ENCODE measurements around the gene MACROD1.

DNA sequence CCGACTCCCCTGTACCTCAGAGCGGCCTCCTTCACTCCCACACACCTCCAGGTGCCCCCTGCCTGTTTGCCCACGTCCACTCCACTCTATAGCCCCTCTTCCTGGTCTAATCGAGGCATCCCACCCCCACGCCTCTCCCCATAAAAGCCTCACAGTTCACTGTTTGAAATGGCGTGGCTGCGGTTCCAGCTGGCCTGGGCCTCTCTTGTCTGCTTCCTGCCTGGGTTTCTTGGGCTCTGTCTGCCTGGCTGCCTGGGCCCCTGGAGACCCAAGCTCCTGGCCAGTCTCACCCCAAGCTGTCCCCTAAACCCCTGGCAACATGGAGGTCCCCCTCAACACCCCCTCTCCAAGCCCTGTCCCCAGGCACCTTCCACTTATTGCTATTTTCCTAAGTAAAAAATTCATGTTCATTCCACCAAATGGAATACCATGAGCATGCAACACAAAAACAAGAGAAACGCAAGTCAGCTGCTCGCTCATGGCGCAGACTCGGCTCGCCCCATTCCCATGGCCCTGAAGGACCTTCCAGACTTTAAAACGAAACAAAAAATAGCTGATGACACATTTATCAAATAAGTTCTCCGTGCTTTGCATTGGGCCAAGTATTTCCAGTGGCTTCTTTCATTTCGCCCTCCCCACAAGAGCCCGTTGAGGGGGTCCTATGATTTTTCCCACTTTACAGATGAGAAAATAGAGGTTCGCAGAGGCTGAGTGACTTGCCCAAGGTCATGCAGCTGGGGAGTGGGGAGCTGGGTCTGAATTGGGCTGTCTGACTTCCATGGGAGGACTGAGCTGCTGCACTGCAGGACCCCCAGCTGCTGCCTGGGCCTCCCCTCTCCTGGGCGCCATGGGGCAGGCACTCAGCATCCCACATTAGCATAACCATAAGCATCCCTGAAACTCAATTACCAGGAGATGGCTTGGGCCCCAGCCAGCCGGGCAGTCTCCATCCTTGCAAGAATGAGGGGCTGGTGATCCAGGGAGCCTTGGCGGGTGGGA, 141.9 kb downstream of the MACROD1 start:
- no peak for TF ChIP-seq EZH2 (IDR thresholded peaks at IDR 0.05; ENCODE audit: low read length)
- TF ChIP-seq, protein P1, sequence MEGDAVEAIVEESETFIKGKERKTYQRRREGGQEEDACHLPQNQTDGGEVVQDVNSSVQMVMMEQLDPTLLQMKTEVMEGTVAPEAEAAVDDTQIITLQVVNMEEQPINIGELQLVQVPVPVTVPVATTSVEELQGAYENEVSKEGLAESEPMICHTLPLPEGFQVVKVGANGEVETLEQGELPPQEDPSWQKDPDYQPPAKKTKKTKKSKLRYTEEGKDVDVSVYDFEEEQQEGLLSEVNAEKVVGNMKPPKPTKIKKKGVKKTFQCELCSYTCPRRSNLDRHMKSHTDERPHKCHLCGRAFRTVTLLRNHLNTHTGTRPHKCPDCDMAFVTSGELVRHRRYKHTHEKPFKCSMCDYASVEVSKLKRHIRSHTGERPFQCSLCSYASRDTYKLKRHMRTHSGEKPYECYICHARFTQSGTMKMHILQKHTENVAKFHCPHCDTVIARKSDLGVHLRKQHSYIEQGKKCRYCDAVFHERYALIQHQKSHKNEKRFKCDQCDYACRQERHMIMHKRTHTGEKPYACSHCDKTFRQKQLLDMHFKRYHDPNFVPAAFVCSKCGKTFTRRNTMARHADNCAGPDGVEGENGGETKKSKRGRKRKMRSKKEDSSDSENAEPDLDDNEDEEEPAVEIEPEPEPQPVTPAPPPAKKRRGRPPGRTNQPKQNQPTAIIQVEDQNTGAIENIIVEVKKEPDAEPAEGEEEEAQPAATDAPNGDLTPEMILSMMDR (optimal IDR thresholded peaks at IDR 0.05 in 1 of 3, IDR thresholded peaks at IDR 0.05 in 1 of 3, conservative IDR thresholded peaks at IDR 0.05 in 1 of 3; ENCODE audit: extremely low read depth in 1 of 3, insufficient read depth in 2 of 3, low read length in 3 of 3): no peak

Data from keratinocyte (primary cell).